Muscle of leg (tissue), 11 donors: Measurements from ENCODE around the gene MROH2A. TPM values are rescaled to one million over a fixed set of nuclear protein-coding genes. Genes with fewer than 3 reads are reported as not detected.

Source experiments
- DNase-seq: peaks from one replicate; pipeline ENCODE4 v3.0.0; 2013
- H3K27ac ChIP-seq: one replicate; pipeline ENCODE4 v1.5.1; 2013; ENCODE audit warnings: mild to moderate bottlenecking, low read length, control low read depth
- H3K27me3 ChIP-seq: one replicate; pipeline ENCODE4 v1.6.1; 2013; ENCODE audit warnings: low read length; ENCODE audit not compliant: control insufficient read depth, insufficient read depth
- H3K36me3 ChIP-seq: one replicate; pipeline ENCODE4 v1.6.1; 2013; ENCODE audit warnings: low read length; ENCODE audit not compliant: control insufficient read depth, insufficient read depth
- H3K4me1 ChIP-seq: one replicate; pipeline ENCODE4 v1.6.1; 2013; ENCODE audit warnings: low read length; ENCODE audit not compliant: control insufficient read depth, insufficient read depth
- H3K4me3 ChIP-seq: one replicate; pipeline ENCODE4 v1.5.1; 2013; ENCODE audit warnings: low read length, control low read depth
- H3K9me3 ChIP-seq: replicated peaks from 2 replicates; pipeline ENCODE4 v1.6.1; 2013; ENCODE audit warnings: low read depth, low read length; ENCODE audit not compliant: control insufficient read depth
- WGBS: methylation state at CpG from one replicate; pipeline ENCODE4 v1.1.5; 2013; ENCODE audit warnings: missing lambda C conversion rate; ENCODE audit not compliant: insufficient coverage; 5-methylcytosine and 5-hydroxymethylcytosine counted together
- polyA plus RNA-seq, 8 donors: library from polyadenylated mRNA; unstranded; fragments of 120-200 nt; gene quantifications; one replicate each; pipeline versions ENCODE4 v1.2.1 to v1.2.3, GENCODE V29; 2013; ENCODE audit warnings: inconsistent platforms in 1 of 8, low replicate concordance in 1 of 8; ENCODE audit not compliant: insufficient read length in 8 of 8, insufficient read depth in 1 of 8
- total RNA-seq: library from RNA; stranded (reverse); fragments of 120-200 nt; gene quantifications from one replicate; pipeline ENCODE4 v1.2.4, GENCODE V29; 2013

The MROH2A gene
- total and polyA plus RNA-seq, 9 donors: not detected

- H3K27me3 ChIP-seq: no peaks in the 10 kb centered on the region
- H3K9me3 ChIP-seq: no peaks in the 10 kb centered on the region
- H3K4me3 ChIP-seq: no peak overlapping the region
- H3K4me1 ChIP-seq: no peaks in the 10 kb centered on the region
- no peak overlapping the region for H3K27ac ChIP-seq
- DNase-seq: no peak
- 73% methylated on average over 14 of the region's 18 CpGs for WGBS
- no peaks in the 10 kb centered on the region for H3K36me3 ChIP-seq
These were observed 42.0 kb downstream of the MROH2A start for GRCh38 chr2:233819884-233820773.

GRCh38 chr2:233820774-233821105 lies 42.6 kb downstream of the MROH2A start:
- H3K27me3 ChIP-seq: no peaks in the 10 kb centered on the region
- no peaks in the 10 kb centered on the region for H3K36me3 ChIP-seq
- H3K4me3 ChIP-seq: no peak overlapping the region
- no peak overlapping the region for H3K27ac ChIP-seq
- WGBS: 57% methylated on average over 3 of the region's 6 CpGs
- no peaks in the 10 kb centered on the region for H3K4me1 ChIP-seq
- no peaks in the 10 kb centered on the region for H3K9me3 ChIP-seq
- DNase-seq: no peak

- Histone ChIP-seq H3K27ac (no peak overlapping the region), H3K4me3 (no peak overlapping the region), H3K9me3 (no peaks in the 10 kb centered on the region), H3K4me1 (no peaks in the 10 kb centered on the region), H3K36me3 (no peaks in the 10 kb centered on the region), H3K27me3 (no peaks in the 10 kb centered on the region)
- DNase-seq: no peak
- WGBS: 75% methylated on average over 2 of the region's 3 CpGs
These were observed 43.1 kb downstream of the MROH2A start for GRCh38 chr2:233821196-233821595.

- H3K9me3 ChIP-seq: no peaks in the 10 kb centered on the region
- H3K4me3 ChIP-seq: no peak overlapping the region
- DNase-seq: no peak
- no peaks in the 10 kb centered on the region for H3K36me3 ChIP-seq
- H3K4me1 ChIP-seq: no peaks in the 10 kb centered on the region
- WGBS: 100% methylated on average over 3 of the region's 8 CpGs
- no peak overlapping the region for H3K27ac ChIP-seq
- no peaks in the 10 kb centered on the region for H3K27me3 ChIP-seq
These were observed 43.6 kb downstream of the MROH2A start for GRCh38 chr2:233821709-233822100.

- H3K36me3 ChIP-seq: no peaks in the 10 kb centered on the region
- 88% methylated on average over 17 of the region's 21 CpGs for WGBS
- H3K27me3 ChIP-seq: no peaks in the 10 kb centered on the region
- no peak for DNase-seq
- H3K4me3 ChIP-seq: no peak overlapping the region
- no peaks in the 10 kb centered on the region for H3K4me1 ChIP-seq
- no peaks in the 10 kb centered on the region for H3K9me3 ChIP-seq
- no peak overlapping the region for H3K27ac ChIP-seq
These were observed 44.1 kb downstream of the MROH2A start for GRCh38 chr2:233822101-233822771.

- no peak for DNase-seq
- Histone ChIP-seq H3K36me3 (no peaks in the 10 kb centered on the region), H3K27me3 (no peaks in the 10 kb centered on the region), H3K27ac (no peak overlapping the region), H3K4me1 (no peaks in the 10 kb centered on the region), H3K4me3 (no peak overlapping the region), H3K9me3 (no peaks in the 10 kb centered on the region)
- 80% methylated on average over 19 of the region's 25 CpGs for WGBS
These were observed 44.9 kb downstream of the MROH2A start for GRCh38 chr2:233822781-233823730.

- Histone ChIP-seq H3K27me3 (no peaks in the 10 kb centered on the region), H3K4me1 (no peaks in the 10 kb centered on the region), H3K4me3 (no peak overlapping the region), H3K36me3 (no peaks in the 10 kb centered on the region), H3K9me3 (no peaks in the 10 kb centered on the region), H3K27ac (no peak overlapping the region)
- 72% methylated on average over 4 of the region's 8 CpGs for WGBS
- DNase-seq: no peak
These were observed 45.6 kb downstream of the MROH2A start for GRCh38 chr2:233823731-233824121.

- H3K9me3 ChIP-seq: no peaks in the 10 kb centered on the region
- whole genome bisulfite sequencing: 43% methylated on average over 7 of the region's 7 CpGs
- no peak for DNase-seq
- H3K36me3 ChIP-seq: no peaks in the 10 kb centered on the region
- H3K27me3 ChIP-seq: peaks cover 2% of the 10 kb centered on the region
- H3K4me1 ChIP-seq: no peaks in the 10 kb centered on the region
- H3K4me3 ChIP-seq: no peak overlapping the region
- H3K27ac ChIP-seq: no peak overlapping the region
These were observed 46.2 kb downstream of the MROH2A start for GRCh38 chr2:233824373-233824772.

GRCh38 chr2:233828546-233829192 lies 50.5 kb downstream of the MROH2A start:
- no peaks in the 10 kb centered on the region for H3K9me3 ChIP-seq
- peaks cover 2% of the 10 kb centered on the region for H3K27me3 ChIP-seq
- 75% methylated on average over 21 of the region's 24 CpGs for WGBS
- H3K4me1 ChIP-seq: peaks cover 10% of the 10 kb centered on the region
- H3K36me3 ChIP-seq: no peaks in the 10 kb centered on the region
- H3K27ac ChIP-seq: no peak overlapping the region
- DNase-seq: no peak
- no peak overlapping the region for H3K4me3 ChIP-seq
